ENCODE results near the gene GSG1L. TPM values are rescaled to one million over a fixed set of nuclear protein-coding genes. Genes with fewer than 3 reads are reported as not detected.

The GSG1L gene
- polyA plus RNA-seq, 1 donor (not counting 4 experiments of a cell fraction or from before 2014, with no cell fraction given) = not detected

DNA sequence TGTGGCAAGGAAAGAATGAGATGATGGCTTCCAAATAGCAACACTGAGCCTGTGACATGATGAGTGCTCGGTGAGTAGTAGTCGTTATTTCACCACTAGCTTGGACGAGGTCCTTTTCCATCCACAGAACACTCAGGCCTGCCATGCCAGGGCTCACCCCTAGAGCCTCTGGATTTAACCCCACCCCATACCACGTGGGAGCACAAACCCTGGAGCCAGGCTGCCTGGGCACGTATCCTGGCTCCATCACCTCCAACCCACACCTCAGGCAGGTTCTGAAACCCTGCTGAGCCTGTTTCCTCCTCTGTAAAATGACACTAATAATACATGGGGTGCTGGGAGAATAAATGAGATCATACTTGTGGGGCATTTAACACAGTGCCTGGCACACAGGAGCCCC, 321.2 kb downstream of the GSG1L start:
- no peak overlapping the region for H2AFZ ChIP-seq (ENCODE audit: control insufficient read depth, low read length)
- H3K27me3 ChIP-seq (ENCODE audit: control insufficient read depth, extremely low read depth, insufficient read depth, low read length) = peaks cover 3% of the 10 kb centered on the region
- no peak overlapping the region for H3K4me3 ChIP-seq (ENCODE audit: control insufficient read depth in 2 of 3, extremely low read depth in 1 of 3, insufficient read depth in 2 of 3, low read depth in 1 of 3, low read length in 3 of 3)
- no peak for FAIRE-seq
- no peak overlapping the region for H3K4me2 ChIP-seq (ENCODE audit: control insufficient read depth, extremely low read depth, insufficient read depth, low read depth, low read length)
- H3K36me3 ChIP-seq (ENCODE audit: control insufficient read depth in 2 of 2, extremely low read depth in 1 of 2, insufficient read depth in 2 of 2, low read length in 2 of 2) = peaks cover 0 to 4% of the 10 kb centered on the region in 2 experiments
- H3K9me3 ChIP-seq (ENCODE audit: control insufficient read depth, low read depth, low read length) = no peaks in the 10 kb centered on the region
- H3K9me1 ChIP-seq (ENCODE audit: control insufficient read depth, extremely low read depth, insufficient read depth, low read length) = no peaks in the 10 kb centered on the region
- H3K4me1 ChIP-seq (ENCODE audit: control insufficient read depth, extremely low read depth, insufficient read depth, low read length) = peaks cover 14% of the 10 kb centered on the region
- TF ChIP-seq EZH2 (IDR thresholded peaks at IDR 0.05; ENCODE audit: low read length) = no peak
- TF ChIP-seq, protein P1, sequence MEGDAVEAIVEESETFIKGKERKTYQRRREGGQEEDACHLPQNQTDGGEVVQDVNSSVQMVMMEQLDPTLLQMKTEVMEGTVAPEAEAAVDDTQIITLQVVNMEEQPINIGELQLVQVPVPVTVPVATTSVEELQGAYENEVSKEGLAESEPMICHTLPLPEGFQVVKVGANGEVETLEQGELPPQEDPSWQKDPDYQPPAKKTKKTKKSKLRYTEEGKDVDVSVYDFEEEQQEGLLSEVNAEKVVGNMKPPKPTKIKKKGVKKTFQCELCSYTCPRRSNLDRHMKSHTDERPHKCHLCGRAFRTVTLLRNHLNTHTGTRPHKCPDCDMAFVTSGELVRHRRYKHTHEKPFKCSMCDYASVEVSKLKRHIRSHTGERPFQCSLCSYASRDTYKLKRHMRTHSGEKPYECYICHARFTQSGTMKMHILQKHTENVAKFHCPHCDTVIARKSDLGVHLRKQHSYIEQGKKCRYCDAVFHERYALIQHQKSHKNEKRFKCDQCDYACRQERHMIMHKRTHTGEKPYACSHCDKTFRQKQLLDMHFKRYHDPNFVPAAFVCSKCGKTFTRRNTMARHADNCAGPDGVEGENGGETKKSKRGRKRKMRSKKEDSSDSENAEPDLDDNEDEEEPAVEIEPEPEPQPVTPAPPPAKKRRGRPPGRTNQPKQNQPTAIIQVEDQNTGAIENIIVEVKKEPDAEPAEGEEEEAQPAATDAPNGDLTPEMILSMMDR (optimal IDR thresholded peaks at IDR 0.05 in 1 of 3, IDR thresholded peaks at IDR 0.05 in 1 of 3, conservative IDR thresholded peaks at IDR 0.05 in 1 of 3; ENCODE audit: extremely low read depth in 1 of 3, insufficient read depth in 2 of 3, low read length in 3 of 3) = peak in 1 of 3 experiments; percentile 53
- H3K79me2 ChIP-seq (ENCODE audit: control insufficient read depth, insufficient read depth, low read length) = no peaks in the 10 kb centered on the region
- no peak for DNase-seq (ENCODE audit: low read depth, low spot score)
- H4K20me1 ChIP-seq (ENCODE audit: control insufficient read depth, extremely low read depth, insufficient read depth, low read length) = no peaks in the 10 kb centered on the region
- no peak overlapping the region for H3K9ac ChIP-seq (ENCODE audit: control insufficient read depth, extremely low read depth, insufficient read depth, low read length)
- no peak overlapping the region for H3K27ac ChIP-seq (ENCODE audit: control insufficient read depth, insufficient read depth, low read length)
- dilution Hi-C loops (cut with MboI; ENCODE audit: extremely low pct_ligation_motif_present, low sequenced_read_pairs) = no loop called here

DNA sequence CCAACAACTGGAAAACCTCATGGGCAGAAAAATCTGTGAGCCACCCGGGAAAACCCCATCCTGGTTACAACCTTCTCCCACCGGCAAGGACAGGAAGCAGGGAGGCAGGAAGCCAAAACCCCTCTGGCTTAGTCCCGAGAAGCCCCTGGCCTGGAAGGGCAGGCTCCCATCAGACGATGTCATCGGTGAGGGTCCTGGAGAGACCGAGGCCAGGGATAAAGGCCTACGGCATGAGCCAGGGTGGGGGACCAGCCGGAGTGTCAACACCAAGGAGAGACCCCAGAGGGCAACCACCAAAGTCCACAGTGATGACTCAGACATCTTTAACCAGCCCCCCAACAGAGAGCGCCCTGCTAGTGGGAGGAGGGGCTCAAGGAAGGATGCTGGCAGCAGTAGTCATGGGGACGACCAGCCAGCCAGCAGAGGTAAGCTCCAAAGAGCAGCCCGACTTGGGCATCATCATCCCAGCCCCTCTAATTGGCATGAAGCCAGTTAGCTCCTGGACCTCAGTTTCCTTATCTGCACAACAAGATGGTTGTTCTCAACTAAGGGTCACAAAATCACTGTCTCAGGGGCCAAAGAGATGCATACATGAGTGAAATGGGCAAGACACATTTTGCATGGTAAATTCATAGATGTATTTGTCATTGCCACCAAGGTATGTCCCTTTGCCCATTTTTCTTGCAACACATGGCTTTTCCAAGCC, 322.9 kb downstream of the GSG1L start:
- no peak for FAIRE-seq
- Histone ChIP-seq H3K27ac (ENCODE audit: control insufficient read depth, insufficient read depth, low read length) (no peak overlapping the region), H3K9me3 (ENCODE audit: control insufficient read depth, low read depth, low read length) (no peaks in the 10 kb centered on the region), H3K36me3 (ENCODE audit: control insufficient read depth in 2 of 2, extremely low read depth in 1 of 2, insufficient read depth in 2 of 2, low read length in 2 of 2) (peaks cover 0 to 4% of the 10 kb centered on the region in 2 experiments), H3K4me2 (ENCODE audit: control insufficient read depth, extremely low read depth, insufficient read depth, low read depth, low read length) (no peak overlapping the region), H3K9ac (ENCODE audit: control insufficient read depth, extremely low read depth, insufficient read depth, low read length) (no peak overlapping the region), H3K79me2 (ENCODE audit: control insufficient read depth, insufficient read depth, low read length) (no peaks in the 10 kb centered on the region), H4K20me1 (ENCODE audit: control insufficient read depth, extremely low read depth, insufficient read depth, low read length) (no peaks in the 10 kb centered on the region), H3K9me1 (ENCODE audit: control insufficient read depth, extremely low read depth, insufficient read depth, low read length) (no peaks in the 10 kb centered on the region), H3K27me3 (ENCODE audit: control insufficient read depth, extremely low read depth, insufficient read depth, low read length) (peaks cover 3% of the 10 kb centered on the region), H3K4me3 (ENCODE audit: control insufficient read depth in 2 of 3, extremely low read depth in 1 of 3, insufficient read depth in 2 of 3, low read depth in 1 of 3, low read length in 3 of 3) (no peak overlapping the region), H2AFZ (ENCODE audit: control insufficient read depth, low read length) (no peak overlapping the region), H3K4me1 (ENCODE audit: control insufficient read depth, extremely low read depth, insufficient read depth, low read length) (peaks cover 17% of the 10 kb centered on the region)
- TF ChIP-seq EZH2 (IDR thresholded peaks at IDR 0.05; ENCODE audit: low read length) = no peak
- TF ChIP-seq, protein P1 (optimal IDR thresholded peaks at IDR 0.05 in 1 of 3, IDR thresholded peaks at IDR 0.05 in 1 of 3, conservative IDR thresholded peaks at IDR 0.05 in 1 of 3; ENCODE audit: extremely low read depth in 1 of 3, insufficient read depth in 2 of 3, low read length in 3 of 3) = no peak
- dilution Hi-C loops (cut with MboI; ENCODE audit: extremely low pct_ligation_motif_present, low sequenced_read_pairs) = no loop called here
- DNase-seq (ENCODE audit: low read depth, low spot score) = no peak

Data from keratinocyte (primary cell).